GM21381 (cell line): ENCODE data around the gene INMT.

Experiments used
- ATAC-seq: cut with Tn5 transposase; IDR thresholded peaks from one replicate; pipeline ENCODE4 v1.9.1; 2021; ENCODE audit warnings: mild to moderate bottlenecking, moderate library complexity; ENCODE audit not compliant: unreplicated experiment

INMT gene

DNA sequence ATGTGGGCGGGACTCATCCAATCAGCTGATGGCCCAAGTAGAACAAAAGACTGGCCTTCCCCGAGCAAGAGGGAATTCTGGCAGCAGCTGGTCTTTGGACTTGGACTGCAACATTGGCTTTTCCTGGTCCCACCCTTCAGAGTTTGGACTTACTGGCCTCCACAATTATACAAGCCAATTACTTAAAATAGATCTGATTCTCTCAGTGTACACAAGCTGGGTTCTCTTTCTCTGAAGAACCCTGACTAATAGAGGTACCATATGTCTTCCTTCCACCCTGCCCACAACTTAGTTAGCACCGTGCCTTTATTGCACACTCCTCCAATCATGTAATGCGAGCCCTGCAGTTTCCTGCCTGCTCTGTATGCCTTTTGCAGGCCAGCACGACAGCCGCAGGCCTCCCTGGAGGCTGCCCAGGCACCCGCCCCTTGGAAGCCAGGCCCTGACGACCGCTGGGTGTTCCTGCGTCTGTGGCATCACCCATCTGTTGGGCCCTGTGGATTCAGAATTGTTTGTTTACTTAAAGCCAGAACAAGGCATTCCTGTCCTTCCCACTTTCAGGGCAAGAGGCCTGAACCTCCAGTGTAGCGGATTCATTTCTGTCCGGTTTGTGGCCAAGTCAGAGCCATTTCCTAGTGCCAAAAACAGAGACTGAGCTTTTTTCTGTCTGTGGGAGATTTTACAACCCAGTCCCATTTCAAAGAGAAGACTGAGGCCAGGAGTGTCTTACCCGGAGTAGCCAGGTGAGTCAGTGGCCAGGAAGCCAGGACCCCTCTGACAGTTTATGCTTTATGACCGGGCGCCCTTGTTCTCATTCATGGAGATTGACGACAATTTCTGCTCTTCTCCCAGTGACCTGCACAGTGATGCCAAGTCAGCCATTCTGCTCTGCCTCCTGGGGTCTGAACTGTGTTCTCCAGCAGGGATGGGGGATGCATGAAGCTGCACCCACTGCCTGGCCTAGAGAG lies 968 bp upstream of the INMT start:
- no peak for ATAC-seq

DNA sequence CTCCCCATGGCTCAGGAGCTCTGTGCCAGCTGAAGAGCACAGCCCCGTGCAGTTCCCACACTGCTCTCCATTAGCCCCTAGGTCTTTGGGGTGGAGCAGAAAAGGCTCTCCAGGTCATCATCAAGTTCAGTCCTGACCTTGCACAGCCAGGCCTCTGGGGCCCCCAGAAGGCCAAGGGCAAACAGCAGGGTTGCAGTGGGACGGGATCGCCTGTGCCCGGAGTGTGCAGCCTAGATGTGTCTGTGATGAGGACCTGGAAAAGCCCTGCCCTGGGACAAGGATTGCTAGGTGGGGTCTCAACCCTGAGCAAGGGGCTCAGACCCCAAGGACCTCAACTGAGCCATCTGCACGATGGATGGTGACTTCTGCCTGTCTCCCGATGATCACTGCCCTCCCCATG lies 549 bp downstream of the INMT start:
- ATAC-seq = no peak

DNA sequence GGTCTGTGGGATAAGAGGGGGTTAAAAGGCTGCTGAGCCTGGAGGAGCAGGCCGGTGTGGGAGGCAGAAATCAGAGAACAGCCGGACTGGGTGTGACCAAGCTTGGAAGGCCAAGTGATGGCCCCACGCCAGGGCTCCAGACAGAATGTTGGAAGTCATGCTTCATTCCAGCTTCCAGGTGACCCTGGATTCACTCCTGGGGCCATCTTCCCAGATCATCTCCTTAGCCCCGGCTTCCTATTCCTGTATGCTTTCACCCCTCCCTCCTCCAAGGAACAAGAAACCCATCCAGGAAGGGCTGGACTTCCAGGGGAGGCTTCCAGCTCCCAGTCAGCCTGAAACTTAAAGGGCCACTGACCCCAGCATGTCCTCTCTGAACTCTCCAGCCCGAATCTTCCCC lies 1.0 kb downstream of the INMT start:
- ATAC-seq = no peak

DNA sequence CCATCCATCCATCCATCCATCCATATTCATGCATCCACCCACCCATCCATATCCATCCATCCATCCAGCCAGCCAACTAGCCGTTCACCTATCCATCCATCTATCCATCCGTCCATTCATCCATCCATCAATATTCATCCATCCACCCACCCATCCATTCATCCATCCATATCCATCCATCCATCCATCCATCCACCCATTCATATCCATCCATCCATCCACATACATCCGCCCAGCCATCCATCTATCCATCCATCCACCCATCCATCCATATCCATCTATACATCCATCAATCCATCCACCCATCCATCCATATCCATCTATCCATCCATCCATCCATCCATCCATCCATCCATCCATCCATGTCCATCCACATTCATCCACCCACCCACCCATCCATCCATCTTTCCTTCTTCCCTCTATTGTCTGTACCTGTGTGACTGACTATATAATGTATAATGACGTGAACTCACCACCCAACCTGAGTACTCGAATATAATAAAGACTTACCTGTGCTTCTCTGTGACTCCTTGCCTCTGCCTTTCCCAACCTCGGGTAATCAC lies 2.5 kb downstream of the INMT start:
- ATAC-seq = no peak

DNA sequence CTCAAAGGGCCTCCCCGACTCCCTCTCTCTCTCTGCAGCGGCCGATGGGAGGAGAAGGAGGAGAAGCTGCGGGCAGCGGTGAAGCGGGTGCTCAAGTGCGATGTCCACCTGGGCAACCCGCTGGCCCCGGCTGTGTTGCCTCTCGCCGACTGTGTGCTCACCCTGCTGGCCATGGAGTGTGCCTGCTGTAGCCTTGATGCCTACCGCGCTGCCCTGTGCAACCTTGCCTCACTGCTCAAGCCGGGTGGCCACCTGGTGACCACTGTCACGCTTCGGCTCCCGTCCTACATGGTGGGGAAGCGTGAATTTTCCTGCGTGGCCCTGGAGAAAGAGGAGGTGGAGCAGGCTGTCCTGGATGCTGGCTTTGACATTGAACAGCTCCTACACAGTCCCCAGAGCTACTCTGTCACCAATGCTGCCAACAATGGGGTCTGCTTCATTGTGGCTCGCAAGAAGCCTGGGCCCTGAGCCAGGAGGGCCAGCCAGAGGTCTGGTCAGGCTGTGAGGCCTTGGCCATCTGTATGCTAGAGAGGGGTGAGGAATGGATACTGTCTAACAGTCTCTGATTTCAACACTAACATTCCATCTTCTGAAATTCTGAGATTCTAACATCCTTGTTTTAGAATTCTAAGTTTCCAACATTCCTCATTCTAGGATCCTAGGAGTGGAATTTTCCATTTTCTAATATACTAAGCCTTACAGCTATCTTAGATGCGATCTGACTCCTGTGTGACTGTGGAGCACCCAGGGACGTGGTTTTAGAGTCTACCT lies 3.6 kb downstream of the INMT start:
- ATAC-seq = no peak

DNA sequence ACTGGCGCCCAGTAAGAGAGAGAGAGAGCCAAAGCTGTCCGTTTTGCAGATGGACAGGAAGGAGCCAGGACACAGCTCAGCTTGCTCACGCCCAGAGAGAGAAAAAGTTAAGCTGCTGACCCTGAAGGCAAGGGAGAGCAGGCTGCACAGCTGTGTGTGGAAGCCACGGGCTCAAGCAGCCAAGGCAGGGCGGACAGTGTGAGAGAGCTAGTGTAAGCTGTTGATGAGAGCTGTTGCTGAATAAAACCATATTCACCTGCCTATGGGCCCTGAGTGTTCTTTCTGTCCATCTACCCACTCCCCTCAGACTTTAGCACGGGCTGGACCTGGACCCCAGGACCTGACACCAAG lies 5.4 kb downstream of the INMT start:
- ATAC-seq = no peak

DNA sequence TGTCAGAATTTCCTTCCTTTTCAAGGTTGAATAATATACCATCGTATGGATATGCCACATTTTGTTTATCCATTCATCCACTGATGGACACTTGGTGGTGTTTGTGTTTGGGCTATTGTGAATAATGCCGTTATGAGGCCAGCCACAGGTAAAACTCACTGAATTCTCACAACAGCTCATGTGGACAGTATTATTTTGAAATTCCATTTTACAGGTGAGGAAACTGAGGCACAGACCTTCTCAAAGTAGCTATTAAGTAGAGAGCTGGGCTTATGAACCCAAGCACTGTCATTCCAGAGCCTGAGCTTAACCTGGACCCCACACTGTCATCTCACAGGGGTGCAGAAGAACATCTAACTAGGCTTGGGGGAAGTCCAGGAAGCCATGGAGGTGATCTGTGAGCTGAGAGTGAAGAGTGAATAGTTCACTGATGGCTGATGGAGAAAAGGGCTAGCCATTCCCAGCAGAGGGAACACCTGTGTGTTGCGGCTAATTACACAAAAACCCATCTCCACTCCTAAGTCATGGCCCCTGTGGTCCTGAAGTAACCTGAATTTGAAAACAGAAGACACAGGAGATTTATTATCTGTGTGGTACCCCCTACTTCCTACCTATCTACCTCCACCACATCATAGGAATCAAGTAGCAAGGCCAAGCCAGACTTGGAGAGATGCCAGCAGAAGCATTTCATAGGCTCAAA lies 8.7 kb downstream of the INMT start:
- ATAC-seq = no peak

DNA sequence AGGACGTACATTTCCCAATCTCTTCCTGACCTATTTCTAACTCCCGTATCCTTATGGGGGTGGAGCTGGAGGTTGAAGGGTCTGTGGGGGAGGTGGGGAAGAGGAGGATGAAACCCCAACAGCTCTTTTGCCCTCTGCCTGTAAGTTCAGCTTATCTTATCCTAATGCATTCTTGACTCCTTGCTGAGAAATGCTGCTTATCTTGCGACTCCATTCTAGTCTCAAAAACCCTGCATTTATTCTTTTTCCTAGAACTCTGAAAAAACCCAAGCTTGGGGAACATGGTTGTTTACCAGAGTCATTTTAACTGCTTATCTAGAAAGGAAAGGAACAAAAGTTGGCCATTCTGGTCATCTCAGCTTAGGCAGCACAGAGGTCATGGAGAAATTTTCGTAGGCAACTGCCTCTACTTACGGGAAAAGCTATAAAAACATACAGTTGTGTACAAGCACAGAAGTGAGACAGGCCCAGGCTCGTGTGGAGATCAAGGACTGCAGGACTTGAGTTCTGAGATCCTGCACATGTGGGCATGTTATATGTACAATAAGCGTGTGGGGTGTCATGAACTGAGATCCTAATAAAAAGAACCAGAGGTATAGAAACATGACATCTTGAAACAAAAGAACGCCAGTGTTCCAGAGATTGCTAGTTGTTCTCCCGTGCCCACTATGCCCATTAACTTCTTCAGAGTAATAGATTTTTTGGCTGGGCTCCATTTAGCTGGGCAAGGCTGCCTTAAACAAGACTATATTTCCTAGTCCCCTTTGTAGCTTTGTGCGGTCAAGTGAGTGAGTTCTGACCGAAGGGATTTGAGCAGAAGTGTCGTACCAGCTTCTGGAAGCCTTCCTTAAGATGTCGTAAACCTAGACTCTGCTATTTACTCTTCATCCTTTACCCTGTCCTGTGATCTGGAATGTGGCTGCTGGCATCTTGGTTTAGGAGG lies 9.6 kb downstream of the INMT start:
- no peak for ATAC-seq

DNA sequence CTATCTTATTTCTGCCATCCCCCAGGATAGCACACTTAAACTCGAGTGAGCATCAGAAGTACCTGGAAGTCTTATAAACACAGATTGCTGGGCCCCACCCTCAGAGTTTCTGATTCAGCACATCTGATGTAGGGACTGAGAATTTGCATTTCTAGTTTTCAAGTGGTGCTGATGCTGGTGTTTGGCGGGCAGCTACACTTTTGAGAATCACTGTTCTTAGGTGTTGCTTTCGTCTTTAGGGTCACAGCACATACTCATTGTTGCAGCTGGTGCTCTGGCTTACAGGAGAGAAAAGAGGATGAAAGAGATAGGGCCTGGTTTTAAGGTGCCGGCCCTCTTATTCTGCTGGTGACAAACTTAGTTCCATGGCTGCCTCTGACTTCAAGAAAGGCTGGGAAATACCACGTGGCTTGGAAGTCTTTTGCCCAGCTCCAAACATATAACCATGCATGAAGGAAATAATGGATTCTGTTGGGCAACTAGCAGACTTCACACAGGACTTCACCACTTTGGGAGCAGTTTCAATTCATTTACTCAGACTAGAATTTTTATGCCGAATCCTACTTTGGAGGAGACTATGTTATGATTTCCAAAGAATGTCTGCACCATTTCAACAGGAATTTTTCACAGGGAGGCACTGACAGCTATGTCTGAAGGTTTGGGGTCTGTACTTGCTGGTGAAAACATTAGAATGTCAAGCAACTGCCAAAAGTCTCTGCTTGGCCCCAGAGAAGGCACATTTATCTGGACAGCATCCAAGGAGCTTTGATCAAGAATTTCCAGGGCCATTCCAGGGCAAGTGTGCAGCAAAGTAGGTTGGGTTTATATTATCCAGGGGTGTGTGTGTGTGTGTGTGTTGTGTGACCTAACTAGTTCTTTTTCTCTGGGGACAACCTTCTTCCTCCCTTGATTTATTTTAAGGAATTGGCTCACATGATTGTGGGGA lies 12.4 kb downstream of the INMT start:
- peak; percentile 96 for ATAC-seq

DNA sequence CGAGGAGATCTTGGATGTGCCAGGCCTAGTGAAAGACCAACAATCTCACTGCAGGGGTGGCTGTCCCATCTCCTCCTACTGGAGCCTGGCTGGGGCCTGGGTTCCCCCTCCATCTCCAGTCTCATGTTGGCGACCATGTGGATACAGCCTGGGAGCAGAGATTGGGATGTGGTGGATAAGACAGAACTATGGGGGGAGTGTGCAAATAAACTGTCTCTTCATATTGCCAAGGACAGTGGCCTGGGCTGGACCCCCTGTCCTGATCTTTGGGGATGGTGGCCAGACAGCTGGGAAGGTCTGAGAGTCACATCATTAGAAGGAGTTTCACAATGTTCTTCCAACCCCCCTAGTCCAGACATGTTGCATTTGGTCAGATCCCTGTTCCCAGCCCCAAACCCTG lies 13.5 kb downstream of the INMT start:
- ATAC-seq = no peak

DNA sequence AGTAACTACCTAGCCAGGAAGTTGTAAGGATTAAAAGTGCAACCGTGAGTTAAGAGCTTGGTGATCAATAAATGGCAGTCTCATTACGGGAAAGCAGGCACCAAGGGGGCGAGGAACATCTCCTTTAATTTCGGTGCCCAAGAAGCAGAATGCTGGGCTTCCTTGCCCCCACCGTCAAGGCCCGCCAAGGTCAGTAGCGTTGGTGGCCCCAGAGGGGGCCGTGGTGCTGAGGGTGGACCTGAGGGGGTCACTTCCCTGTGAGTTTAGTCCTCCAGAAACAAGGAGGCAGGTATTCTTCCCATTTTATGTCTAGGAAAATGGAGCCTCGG lies 18.9 kb downstream of the INMT start:
- ATAC-seq = no peak

DNA sequence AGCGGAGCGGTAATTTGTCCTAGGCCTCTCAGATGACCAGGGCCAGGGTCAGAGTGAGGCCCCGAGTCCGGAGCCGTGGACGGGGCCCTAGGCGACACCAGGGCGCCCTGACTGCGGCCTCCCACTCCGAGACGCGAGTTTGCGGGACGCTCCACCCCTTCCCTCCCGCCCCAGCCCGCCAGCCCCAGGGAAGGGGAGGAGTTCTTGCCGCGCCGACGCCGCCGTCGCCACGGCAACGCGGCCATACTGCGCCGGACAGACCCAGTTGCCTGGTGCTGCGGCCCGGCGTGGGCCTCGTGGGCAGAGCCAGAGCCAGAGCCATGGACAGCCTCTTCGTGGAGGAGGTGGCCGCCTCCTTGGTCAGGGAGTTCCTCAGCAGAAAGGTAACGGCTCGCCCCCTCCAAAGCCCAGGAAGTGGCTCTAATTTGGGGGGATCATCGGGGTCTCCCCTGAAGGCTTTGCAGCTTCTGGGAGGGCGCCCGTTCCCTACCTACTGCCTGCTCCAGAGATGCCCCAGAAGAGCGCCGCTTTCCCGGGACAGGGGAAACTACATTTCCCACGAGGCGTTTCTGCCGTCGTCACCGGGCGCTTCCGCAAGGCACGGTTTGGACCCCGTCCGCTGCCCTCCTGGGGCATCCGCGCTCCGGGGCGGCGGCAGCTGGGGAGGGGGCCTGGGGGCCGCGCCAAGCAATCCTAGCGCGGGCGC lies 19.4 kb downstream of the INMT start, which contains the start of gene MINDY4:
Gene MINDY4 (plus strand): TSS at position 244 of the 706 bp plus-strand sequence. CDS start 77 bp downstream, at position 321.
- peak; percentile 88 for ATAC-seq

DNA sequence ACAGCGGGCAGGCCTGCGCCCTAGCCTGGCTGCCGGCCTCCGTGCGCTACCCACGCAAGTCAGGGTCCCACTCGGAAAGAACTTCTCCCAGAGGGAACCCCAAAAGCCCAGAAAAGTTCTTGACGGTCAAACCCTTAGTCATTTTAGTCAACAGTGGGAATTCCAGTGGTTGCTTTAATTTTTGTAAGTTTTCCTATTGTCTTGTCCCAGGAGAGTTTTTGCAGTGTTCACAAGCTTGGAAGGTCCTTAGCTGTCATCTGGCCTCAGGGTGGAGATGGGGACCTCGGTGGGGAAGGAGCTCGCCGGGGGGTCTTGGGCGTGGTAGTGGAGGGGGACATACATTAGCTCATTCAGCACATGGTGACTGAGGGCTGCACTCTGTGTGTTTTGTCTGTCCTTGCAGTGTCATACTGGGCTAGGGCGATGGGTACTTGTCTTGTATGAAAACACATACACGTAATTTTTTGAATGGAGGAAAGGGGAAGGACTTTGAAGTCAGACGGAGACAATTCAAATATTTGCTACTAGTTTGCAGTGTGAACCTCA lies 20.0 kb downstream of the INMT start:
- peak; percentile 19 for ATAC-seq

DNA sequence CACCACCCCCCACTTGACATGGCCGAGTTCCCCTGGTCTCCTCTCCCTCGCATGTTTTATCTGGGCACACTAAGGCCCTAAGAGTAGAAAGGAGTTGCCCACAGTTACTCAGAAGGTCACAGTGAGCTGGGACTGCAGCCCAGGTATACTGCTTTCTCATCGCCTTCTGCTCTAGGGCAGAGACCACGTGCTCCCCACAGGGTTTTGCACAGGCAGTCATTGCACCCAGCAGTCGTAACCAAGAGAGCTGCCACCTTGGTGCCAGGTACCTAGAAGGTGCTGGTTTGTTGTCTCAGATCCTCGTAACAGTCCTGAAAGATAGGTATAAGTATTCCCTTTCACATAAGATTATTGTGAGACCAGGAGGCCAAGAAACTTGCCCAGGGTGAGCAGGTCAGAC lies 21.0 kb downstream of the INMT start:
- ATAC-seq = no peak

DNA sequence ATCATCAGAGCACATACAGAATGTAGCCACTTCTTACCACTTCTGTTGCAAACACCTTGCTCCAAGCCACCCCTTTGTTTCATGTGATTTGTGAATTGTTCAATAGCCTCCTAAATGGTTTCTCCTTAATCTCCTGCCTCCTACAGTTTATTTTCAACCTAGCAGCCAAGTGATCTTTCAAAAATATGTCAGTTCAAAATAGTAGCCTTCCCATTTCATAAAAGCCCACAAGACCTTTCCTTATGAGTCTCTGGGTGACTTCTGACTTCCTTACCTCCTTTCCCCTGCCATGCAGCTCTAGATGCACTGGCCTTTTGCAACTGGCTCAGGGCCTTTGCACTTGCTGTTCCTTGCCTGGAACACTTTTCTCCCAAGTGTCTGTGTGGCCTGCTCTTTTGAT lies 24.1 kb downstream of the INMT start:
- no peak for ATAC-seq

DNA sequence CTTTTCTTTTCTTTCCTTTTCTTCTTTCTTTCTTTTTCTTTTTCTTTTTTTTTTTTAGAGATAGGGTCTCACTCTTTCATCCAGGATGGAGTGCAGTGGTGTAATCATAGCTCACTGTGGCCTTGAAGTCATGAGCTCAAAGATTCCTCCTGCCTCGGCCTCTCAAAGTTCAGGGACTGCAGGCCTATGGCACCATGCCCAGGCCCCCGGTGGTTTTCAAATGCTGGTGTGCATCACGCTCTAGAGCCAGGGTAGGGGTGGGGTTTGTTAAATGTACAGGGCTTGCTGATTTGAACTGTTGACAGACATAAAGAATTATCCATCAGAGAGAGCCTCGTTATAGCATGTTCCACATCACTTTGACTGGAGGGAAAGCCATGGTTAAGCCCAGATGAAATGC lies 25.0 kb downstream of the INMT start:
- no peak for ATAC-seq

DNA sequence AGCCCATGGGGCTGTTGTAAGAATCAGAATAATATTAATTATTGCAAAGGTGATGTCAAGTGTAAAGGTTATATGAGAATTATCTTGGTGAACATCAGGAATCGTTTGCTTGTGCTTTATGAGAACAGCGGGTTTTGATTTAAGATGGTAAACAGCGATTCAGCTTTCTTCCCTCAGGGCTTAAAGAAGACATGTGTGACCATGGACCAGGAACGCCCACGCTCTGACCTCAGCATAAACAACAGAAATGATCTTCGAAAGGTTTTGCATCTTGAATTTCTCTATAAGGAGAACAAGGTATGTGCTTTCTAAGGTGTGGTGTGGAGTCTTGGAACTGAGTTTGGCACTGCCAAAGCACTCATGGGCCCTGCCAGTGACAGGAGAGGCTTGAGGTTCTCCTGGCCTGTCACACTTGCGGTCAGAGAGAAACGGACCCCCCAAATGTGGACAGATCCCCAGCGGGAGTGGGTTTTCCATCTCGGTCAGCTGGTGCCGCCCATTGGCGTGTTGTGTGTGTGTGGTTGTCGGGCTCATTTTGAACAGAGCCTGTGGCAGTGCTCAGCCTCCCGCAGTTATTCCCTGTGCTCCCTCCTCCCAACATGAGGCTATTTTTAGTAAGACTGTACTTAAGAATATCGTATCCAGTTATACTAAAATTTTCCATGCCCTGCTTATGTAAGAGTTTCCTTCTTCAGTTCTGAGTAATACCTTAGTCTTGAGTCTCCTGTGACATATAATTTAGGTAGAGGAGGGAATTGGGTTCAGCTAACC lies 26.5 kb downstream of the INMT start:
- no peak for ATAC-seq
